ELF-1 (cell line): ENCODE measurements around the gene TNFRSF8.
A peak's percentile ranks its signal among the peaks of the same experiment; 100 is the strongest.

ENCODE experiments used
- DNase-seq: peaks from one replicate; pipeline ENCODE4 v3.0.0-alpha.2; 2016; ENCODE audit warnings: low read depth, low spot score

The TNFRSF8 gene

GRCh38 chr1:12140515-12141162 is 77.5 kb downstream of the TNFRSF8 start:
- no peak for DNase-seq

- DNase-seq, result peak; percentile 57
Measured at GRCh38 chr1:12141163-12141850, 78.2 kb downstream of the TNFRSF8 start.

GRCh38 chr1:12142141-12142823 is 79.2 kb downstream of the TNFRSF8 start:
- DNase-seq, result peak; percentile 40

- DNase-seq, result no peak
Measured at GRCh38 chr1:12142891-12143630, 80.0 kb downstream of the TNFRSF8 start.

GRCh38 chr1:12143631-12144155 is 80.6 kb downstream of the TNFRSF8 start:
- DNase-seq, result peak; percentile 81

- peak; percentile 79 for DNase-seq
Measured at GRCh38 chr1:12144236-12144635, 81.1 kb downstream of the TNFRSF8 start.

- DNase-seq, result no peak
Measured at GRCh38 chr1:12144969-12145368, 81.9 kb downstream of the TNFRSF8 start.

GRCh38 chr1:12145616-12146342 is 82.7 kb downstream of the TNFRSF8 start:
- no peak for DNase-seq

GRCh38 chr1:12146343-12147112 is 83.4 kb downstream of the TNFRSF8 start:
- no peak for DNase-seq

- DNase-seq, result peak; percentile 50
Measured at GRCh38 chr1:12147201-12147701, 84.1 kb downstream of the TNFRSF8 start.

- DNase-seq, result no peak
Measured at GRCh38 chr1:12148160-12148957, 85.3 kb downstream of the TNFRSF8 start.

GRCh38 chr1:12148958-12149790 is 86.1 kb downstream of the TNFRSF8 start:
- no peak for DNase-seq

- DNase-seq, result no peak
Measured at GRCh38 chr1:12149791-12150175, 86.7 kb downstream of the TNFRSF8 start.

GRCh38 chr1:12150456-12151200 is 87.5 kb downstream of the TNFRSF8 start:
- no peak for DNase-seq

- DNase-seq, result no peak
Measured at GRCh38 chr1:12151465-12151864, 88.4 kb downstream of the TNFRSF8 start.

- DNase-seq, result no peak
Measured at GRCh38 chr1:12152113-12152891, 89.2 kb downstream of the TNFRSF8 start.
